Upper lobe of right lung (tissue), 1 donor: ENCODE data around the gene KIF6. TPM values are rescaled to one million over a fixed set of nuclear protein-coding genes. Genes with fewer than 3 reads are reported as not detected.

ENCODE experiments used
- ATAC-seq: fragments of 200-7000 bp; cut with Tn5 transposase; one replicate; pipeline ENCODE4 v1.9.1; 2020; ENCODE audit warnings: mild to moderate bottlenecking, moderate library complexity
- DNase-seq: peaks from one replicate; pipeline ENCODE4 v3.0.0-alpha.2; 2020
- H3K27ac ChIP-seq: fragments of 200-600 bp; one replicate; pipeline ENCODE4 v1.8.0; 2022
- H3K27me3 ChIP-seq: fragments of 200-600 bp; one replicate; pipeline ENCODE4 v1.8.0; 2022; ENCODE audit warnings: mild to moderate bottlenecking
- H3K36me3 ChIP-seq: fragments of 200-600 bp; one replicate; pipeline ENCODE4 v1.8.0; 2022
- H3K4me1 ChIP-seq: fragments of 200-600 bp; one replicate; pipeline ENCODE4 v1.8.0; 2022
- H3K4me3 ChIP-seq: fragments of 200-600 bp; one replicate; pipeline ENCODE4 v1.8.0; 2022; ENCODE audit warnings: mild to moderate bottlenecking
- H3K9me3 ChIP-seq: fragments of 200-600 bp; one replicate; pipeline ENCODE4 v1.8.0; 2022
- CTCF ChIP-seq: fragments of 200-600 bp; IDR thresholded peaks from one replicate; pipeline ENCODE4 v1.8.0; 2022; ENCODE audit warnings: antibody characterized with exemption
- intact Hi-C: fragments of 100-400 bp; cut with DNase I; formaldehyde crosslinking; loops from one replicate; pipeline ENCODE4 v1.11.0; 2022
- total RNA-seq: library from RNA; stranded (reverse); fragmentation: NEBNext Ultra II Directional; extraction: Animal tissue kit (Norgen Biotek cat#: 25700); gene quantifications from one replicate; pipeline ENCODE4 v1.2.1, GENCODE V29; 2021
- donor health status: DM: no; HTN: yes; CAD: no; lungs with severe emphysema.

The KIF6 gene
- total RNA-seq, 1 donor from 2014 or later, result 0.49 TPM

GRCh38 chr6:39669207-39669972 is 55.8 kb downstream of the KIF6 start:
- intact Hi-C loops, result no loop called here
- Histone ChIP-seq H3K36me3 (no peaks in the 10 kb centered on the region), H3K4me1 (no peaks in the 10 kb centered on the region), H3K27ac (no peak overlapping the region), H3K9me3 (no peaks in the 10 kb centered on the region), H3K27me3 (no peaks in the 10 kb centered on the region), H3K4me3 (no peak overlapping the region)
- DNase-seq (no peak), ATAC-seq (no peak)
- TF ChIP-seq CTCF, result no peak

- H3K4me3 ChIP-seq, result no peak overlapping the region
- H3K4me1 ChIP-seq, result no peaks in the 10 kb centered on the region
- ATAC-seq (no peak), DNase-seq (no peak)
- no peaks in the 10 kb centered on the region for H3K27me3 ChIP-seq
- no peak overlapping the region for H3K27ac ChIP-seq
- intact Hi-C loops, result no loop called here
- TF ChIP-seq CTCF, result no peak
- no peaks in the 10 kb centered on the region for H3K36me3 ChIP-seq
- no peaks in the 10 kb centered on the region for H3K9me3 ChIP-seq
These were observed 58.3 kb downstream of the KIF6 start for GRCh38 chr6:39666706-39667489.

GRCh38 chr6:39665861-39666260 is 59.3 kb downstream of the KIF6 start:
- intact Hi-C loops, result no loop called here
- H3K27me3 ChIP-seq, result no peaks in the 10 kb centered on the region
- H3K27ac ChIP-seq, result no peak overlapping the region
- no peaks in the 10 kb centered on the region for H3K4me1 ChIP-seq
- no peak for ATAC-seq
- no peak overlapping the region for H3K4me3 ChIP-seq
- no peak for DNase-seq
- H3K36me3 ChIP-seq, result no peaks in the 10 kb centered on the region
- no peak for TF ChIP-seq CTCF
- H3K9me3 ChIP-seq, result no peaks in the 10 kb centered on the region

GRCh38 chr6:39664173-39664572 is 61.0 kb downstream of the KIF6 start:
- DNase-seq (no peak), ATAC-seq (no peak)
- no peak overlapping the region for H3K4me3 ChIP-seq
- no peaks in the 10 kb centered on the region for H3K9me3 ChIP-seq
- intact Hi-C loops, result no loop called here
- H3K36me3 ChIP-seq, result no peaks in the 10 kb centered on the region
- no peaks in the 10 kb centered on the region for H3K4me1 ChIP-seq
- H3K27me3 ChIP-seq, result no peaks in the 10 kb centered on the region
- TF ChIP-seq CTCF, result no peak
- H3K27ac ChIP-seq, result no peak overlapping the region

- no peak overlapping the region for H3K27ac ChIP-seq
- ATAC-seq (no peak), DNase-seq (no peak)
- no peak for TF ChIP-seq CTCF
- no peaks in the 10 kb centered on the region for H3K9me3 ChIP-seq
- intact Hi-C loops, result no loop called here
- H3K27me3 ChIP-seq, result no peaks in the 10 kb centered on the region
- no peak overlapping the region for H3K4me3 ChIP-seq
- H3K36me3 ChIP-seq, result no peaks in the 10 kb centered on the region
- H3K4me1 ChIP-seq, result no peaks in the 10 kb centered on the region
These were observed 67.7 kb downstream of the KIF6 start for GRCh38 chr6:39657355-39658135.
